ENCODE measurements around the gene BICD2.

Gene BICD2

DNA sequence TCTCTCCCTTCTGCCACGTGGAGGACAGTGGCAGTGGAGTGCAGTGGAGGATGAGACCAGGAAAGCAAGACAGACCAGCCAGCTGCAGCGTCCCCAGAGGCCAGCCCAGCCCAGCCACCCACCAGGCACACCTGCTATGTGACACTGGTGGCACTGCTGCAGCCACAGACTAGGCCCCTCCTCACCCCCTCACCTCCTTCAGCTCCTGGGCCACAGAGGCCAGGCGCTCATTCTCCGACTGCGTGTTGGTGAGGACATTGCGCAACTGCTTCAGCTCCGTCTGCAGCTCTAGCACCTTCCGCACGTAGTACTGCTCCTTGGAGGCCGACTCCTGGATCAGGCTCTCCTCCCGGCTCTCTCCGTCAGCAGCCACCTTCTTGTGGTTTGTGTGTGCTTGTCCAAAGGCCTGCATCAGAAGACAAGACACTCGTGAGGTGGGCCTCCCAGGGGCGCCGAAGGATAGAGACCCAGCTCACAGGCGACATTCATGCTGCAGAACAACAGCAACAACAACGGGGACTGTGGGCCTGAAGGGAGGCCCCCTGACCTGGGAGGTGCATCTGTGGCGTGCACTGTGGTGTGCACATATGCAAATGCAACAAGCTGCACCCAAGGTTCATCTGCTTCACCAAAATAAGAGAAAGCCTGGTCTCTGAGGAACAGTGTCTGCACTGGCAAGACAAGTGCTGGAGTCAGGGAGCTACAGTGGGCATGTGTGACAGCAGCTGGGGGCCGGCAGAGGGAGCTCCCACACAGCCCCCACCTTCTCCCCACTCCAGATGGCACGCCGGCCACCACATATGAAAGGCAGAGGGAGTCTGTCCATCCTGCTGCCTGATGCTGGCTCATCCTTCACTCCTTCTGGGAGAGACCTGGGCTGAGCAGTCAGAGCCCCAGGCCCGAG lies 35.5 kb downstream of the BICD2 start:
- in situ Hi-C loops (cut with MboI; ENCODE audit: low sequenced_read_pairs), result no loop called here

DNA sequence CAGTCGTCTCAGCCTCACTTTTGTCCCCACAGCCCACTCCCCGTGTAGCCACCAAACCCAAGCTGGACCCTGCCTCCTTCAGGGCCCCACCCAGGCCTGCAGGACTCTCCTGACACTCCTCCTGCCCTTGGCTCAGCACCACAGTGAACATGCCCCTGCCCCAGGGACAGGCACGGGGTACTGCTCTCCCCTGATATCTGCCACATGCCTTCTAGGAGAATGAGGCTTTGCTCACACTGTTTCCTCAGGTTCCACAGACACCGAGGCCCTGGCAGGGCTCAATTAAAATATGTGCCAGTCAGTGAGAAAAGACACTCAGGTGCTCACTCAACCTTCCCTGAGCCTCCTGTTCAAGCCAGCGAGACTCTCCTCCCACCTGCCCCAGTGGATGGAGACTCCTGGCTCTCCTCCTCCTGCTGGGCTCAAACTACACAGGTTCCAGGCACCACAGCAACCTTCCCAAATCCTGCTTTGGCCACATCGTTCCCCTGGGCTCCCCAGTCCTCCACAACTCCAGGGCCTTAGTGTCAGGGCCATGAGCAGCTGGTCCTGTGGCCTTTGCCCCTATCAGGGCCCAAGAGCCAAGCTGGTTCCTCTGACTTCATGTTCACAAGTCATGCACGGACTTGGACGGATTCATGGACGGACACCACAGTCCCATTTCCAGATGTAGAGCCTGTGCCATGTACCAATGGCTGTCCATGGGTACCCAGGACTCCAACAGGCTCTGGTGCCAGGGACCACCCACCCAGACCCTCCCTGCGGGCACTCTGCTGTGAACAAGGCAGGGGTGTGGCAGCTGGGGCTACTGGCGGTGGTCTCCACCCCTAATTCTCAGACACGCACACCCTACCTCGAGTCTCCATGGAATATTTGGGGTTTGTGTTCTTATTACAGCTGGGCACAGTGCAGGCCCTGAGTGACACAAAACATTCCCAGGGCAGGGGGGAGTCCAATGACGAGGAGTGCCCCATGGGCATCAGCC lies 36.6 kb downstream of the BICD2 start:
- in situ Hi-C loops (cut with MboI; ENCODE audit: low sequenced_read_pairs), result no loop called here

DNA sequence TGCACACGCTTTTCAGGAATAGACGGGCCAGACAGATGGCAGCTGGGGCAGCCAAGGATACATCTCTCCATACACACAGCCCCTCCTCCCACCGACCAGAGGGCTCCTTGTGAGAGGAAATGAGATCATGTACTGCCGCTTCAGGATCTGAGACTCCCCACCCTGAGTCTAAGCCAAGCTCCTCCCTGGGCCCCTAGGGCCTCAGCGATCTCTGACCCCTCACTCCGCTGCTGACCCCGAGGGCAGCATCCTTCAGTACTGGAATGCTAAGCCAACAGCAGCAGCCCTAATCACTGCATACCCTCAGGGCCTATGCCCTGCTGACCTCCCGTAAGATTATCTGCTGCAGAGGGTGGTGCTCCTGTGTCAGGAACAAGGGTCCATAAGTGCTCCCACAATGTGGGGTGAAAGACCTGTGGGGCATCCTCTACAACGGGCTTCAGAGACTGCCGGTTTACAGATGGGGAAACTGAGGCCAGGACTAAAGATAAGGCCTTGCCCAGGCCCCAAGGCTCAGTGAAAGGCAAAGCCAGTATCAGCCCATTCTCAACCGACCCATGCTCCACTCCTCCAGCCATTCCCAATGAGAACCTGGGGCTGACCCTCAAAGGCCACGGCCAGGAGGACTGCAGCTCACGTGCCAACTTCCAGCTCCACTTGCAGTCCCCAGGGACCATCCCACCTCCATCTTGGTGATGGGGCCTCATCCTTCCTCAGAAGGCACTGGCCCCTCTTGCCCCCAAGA lies 37.5 kb downstream of the BICD2 start:
- in situ Hi-C loops (cut with MboI; ENCODE audit: low sequenced_read_pairs), result no loop called here

DNA sequence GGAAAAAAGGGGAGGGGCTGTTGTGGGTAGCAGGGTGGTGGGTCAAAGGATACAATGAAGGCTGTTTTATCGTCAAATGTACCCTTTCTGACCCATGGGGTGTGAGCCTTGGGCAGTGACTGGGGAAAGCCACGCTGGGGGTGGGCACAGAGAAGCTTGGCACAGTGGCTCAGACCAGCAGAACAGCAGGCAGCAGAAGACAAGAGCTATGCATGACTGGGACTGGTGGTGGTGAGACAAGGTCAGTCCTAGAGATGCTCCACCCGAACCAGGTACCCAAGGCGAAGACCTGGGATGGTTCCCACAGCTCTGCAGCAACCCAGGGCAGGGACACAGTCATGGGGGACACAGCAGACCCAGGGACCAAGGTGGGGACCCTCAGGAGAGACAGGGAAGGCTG lies 38.3 kb downstream of the BICD2 start:
- in situ Hi-C loops (cut with MboI; ENCODE audit: low sequenced_read_pairs), result no loop called here

DNA sequence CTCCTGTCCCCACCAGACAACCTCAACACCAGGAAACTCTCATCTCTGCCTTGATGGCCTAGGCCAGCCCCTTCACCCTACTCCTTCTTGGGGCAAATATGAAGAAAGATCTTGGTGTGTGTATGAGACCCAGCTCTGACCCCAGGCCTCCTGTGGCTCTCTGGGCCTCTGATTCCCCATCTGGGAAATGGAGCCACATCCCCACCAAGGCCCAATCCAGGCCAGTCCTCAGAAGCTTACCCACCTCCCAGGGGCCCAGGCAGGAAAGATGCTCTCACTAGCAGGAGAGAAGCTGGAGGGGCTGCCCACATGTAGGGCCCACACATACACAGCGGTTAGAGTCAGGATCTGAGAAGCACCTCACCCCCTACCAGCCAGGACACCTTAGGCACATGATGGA lies 38.9 kb downstream of the BICD2 start:
- in situ Hi-C loops (cut with MboI; ENCODE audit: low sequenced_read_pairs), result no loop called here

DNA sequence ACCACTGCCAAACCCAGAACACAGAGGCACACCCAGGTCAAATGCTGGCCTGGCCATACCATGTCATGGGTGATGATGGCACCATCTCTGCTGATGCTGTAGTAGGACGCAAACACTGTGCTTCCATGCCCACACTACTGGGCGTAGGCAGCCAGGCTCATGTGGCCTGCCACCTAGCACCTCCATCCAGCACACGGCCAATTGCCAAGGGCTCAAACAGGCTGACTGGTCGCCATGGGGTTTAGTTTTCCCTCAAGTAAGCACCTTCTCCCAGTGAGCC lies 39.4 kb downstream of the BICD2 start:
- in situ Hi-C loops (cut with MboI; ENCODE audit: low sequenced_read_pairs), result no loop called here

DNA sequence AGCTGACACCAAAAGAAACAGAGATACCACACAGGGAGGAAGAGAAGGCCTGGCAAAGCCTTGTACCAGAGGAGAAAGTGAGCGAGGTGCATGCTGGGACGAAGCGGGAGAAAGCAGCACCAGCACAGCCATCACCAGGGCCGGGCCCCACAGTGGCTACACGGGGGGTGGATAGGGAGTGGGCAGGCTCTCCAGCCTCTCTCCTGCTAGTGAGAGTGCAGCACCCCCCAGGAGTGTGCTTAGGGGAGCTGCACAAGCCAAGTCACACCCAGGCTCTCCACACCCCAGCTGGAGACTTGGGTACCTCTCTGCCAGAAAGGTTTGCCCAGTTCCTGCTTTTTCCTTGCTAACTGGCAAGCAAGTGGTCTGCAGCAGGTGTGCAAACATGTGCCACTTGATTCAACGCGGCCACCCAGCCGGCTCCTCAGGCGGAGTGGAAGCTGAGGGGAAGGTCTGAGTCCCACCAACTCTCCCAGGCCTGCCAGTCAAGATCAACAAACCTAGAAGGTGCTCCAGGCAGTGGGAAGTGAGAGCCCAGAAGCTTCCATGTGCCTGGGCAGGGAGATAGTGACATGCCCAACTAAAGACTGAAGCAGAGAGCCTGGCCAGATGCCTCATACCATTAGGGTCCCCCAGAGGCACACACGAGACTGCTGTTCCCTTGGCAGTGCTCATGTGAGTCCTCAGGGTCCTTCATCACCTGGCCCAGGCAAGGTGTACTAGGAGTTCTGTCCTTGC lies 39.9 kb downstream of the BICD2 start:
- in situ Hi-C loops (cut with MboI; ENCODE audit: low sequenced_read_pairs), result no loop called here

DNA sequence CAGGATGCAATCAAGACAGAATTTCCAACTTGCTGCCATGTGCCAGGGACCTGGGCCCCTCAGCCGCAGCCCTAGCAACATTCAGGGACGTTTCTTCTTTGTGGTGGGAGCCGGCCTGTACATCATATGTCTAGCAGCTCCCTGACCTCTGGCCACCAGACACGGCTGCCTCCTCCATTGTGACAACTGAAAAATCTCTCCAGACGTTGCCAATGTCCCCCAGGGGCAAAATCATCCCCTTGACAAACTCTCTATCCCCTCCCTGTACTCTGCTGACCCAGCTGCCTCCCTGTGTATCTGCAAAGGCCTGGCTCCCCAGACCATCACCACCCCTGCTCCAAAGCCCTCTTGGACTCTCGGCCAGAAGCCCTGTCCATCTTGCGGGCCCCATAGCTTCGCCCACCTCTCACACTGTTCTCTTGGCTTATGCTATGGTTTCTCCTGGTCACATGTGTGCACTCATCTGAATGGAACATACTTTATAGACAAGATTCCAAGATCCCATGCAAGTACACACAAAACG lies 40.8 kb downstream of the BICD2 start:
- in situ Hi-C loops (cut with MboI; ENCODE audit: low sequenced_read_pairs), result no loop called here

DNA sequence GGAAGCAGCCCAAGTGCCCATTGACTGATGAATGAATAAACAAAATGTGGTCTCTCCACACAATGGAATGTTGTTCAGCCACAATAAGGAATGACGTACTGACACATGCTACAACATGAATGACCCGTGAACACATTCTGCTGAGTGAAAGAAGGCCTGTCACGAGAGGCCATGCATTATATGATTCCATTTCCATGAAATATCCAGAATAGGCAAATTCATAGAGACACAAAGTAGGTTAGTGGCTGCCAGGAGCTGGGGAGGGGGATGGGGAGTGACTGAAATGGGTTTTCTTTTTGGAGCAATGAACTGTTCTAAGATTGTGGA lies 41.4 kb downstream of the BICD2 start:
- in situ Hi-C loops (cut with MboI; ENCODE audit: low sequenced_read_pairs), result no loop called here

DNA sequence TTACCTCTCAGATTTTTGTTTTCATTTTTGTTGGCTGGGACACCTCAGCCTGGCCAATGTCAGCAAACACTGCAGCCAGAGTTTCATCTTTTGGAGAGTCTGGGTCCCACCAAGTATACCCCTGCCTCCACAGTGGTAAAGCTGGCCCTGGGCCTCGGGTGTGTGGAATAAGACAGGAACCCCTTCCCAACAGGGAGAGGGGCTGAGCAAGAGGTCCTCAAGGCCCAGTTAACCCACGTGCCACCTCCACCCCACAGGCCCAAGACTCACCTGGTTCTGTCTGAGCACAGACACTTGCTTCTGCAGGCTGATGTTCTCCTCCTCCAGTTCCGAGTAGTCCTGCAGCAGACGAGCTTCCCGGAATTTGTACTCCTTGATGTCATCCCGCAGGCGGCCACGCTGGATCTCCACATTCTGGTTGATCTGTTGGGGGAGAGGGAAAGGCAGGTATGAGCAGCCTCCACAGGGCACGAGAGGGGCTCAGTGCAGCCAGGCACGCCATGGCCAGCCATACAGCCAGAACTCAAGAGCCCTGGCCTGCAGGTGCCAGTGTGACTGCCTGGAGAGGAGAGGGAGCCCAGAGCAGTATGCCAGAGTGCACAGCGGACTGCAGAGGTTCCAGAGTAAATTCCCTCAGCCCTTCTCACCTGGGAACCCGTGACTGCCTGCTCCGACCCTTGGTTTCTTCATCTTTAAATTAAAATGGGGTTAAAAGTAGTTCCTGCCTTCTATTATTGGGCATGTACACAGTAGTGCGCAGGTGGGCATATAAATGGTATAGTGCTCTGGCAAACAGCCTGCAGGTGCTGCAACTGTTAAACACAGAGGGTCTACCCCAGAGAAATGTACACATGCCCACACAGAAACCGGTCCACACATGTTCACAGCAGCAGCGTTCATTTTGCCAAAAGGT lies 42.0 kb downstream of the BICD2 start:
- in situ Hi-C loops (cut with MboI; ENCODE audit: low sequenced_read_pairs), result no loop called here

DNA sequence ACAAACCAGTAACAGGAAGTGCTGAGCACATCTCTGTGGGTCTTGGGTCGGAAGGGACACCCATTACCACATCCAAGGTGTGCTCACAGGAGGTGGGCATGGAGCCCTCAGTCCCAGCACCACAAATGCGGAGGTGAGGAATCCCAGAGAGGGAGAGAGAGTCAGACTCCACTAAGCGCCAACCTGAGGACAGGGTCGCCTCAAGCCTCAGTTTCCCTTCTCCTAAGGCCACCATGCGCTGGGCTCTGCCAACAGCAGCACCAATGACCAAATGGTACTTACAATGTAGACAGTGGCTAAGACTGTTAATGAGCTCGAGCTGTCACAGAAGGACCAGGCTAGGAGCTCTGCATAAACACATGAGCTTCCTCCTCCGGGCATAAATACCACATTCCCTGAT lies 43.1 kb downstream of the BICD2 start:
- in situ Hi-C loops (cut with MboI; ENCODE audit: low sequenced_read_pairs), result no loop called here

DNA sequence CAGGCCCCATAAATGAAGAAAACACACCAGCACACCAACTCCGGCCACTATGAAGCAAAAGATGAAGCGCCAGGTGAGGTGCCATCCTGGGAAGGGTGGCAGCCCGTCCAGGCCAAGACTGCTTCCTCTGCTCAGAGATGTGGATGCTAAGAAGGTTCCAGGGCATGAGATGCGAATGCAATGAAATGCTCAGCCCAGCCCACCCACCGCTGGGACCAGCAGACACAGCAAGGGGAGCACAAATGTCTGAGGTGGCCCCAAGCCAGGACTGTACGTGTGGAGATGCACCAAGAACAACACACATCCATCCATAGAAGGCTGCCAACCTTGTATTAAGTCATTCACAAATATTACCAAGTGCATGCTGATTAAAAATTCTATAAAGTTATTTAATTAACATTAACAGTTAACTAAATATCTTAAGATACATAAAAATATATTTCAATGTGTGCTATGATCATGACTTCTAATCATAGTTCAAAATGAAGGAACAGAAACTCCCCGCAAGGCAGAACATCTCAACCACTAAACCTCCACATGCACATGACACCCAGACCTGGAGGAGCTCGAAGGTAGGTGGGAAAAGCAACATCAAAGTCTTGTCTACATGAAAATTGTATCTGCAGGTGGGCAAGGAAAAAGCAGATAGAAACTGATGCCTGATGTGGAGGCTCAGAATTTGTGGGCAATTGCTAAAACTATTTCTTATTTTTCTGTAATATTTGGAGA lies 43.7 kb downstream of the BICD2 start:
- in situ Hi-C loops (cut with MboI; ENCODE audit: low sequenced_read_pairs), result no loop called here

DNA sequence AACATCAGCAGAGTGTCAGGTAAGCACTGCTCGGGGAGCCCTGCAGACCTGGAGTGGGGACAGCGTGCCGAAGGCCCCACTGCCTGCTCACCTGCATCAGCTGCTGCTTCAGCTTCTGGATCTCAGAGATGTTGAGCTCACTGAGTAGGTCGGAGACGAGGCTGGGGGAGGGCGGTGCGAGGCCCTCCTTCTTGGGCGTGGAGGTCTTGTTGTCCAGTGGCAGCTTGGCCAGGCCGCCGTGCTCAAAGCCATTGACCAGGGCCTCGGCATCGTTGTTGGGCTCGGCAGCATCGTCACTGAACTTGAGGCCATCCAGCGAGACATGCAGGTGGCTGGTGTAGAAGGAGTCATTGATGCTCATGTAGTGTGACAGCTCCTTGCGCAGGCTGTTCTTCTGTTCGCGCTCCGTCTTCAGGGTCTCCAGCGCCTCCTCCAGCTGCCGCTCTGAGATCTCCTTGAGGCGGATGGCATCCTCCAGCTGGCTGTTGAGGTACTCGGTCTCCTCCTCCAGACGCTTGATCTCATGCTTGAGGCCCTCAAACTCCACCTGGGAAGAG lies 44.3 kb downstream of the BICD2 start:
- in situ Hi-C loops (cut with MboI; ENCODE audit: low sequenced_read_pairs), result no loop called here

DNA sequence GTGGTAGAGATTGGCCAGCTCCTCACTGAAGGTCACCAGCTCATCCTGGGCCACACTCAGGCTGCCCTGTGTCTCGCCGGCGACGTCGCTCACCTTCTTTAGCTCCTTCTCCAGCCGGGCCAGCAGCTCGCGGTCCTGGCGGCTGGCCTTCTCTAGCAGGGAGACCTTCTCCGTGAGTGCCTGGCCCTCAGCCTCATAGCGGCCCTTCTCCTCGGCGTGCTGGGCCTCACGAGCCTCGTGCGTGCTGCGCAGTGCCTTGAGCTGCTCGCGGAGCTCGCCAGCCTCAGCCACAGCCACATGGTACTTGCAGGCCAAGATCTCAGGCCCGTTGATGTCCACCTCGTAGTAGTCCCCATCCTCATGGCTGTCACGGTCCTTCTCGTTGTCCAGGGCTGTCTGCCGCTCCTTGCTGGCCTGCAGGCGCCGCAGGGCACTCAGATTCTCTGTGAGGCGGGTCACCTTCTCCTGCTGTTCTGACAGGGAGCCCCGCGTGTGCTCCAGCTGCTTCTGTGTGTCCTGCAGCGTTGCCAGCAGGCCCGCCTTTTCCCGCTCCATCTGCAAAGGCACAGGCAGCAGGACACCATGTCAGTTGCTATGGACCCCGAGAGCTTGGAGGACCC lies 45.5 kb downstream of the BICD2 start:
- in situ Hi-C loops (cut with MboI; ENCODE audit: low sequenced_read_pairs), result no loop called here

DNA sequence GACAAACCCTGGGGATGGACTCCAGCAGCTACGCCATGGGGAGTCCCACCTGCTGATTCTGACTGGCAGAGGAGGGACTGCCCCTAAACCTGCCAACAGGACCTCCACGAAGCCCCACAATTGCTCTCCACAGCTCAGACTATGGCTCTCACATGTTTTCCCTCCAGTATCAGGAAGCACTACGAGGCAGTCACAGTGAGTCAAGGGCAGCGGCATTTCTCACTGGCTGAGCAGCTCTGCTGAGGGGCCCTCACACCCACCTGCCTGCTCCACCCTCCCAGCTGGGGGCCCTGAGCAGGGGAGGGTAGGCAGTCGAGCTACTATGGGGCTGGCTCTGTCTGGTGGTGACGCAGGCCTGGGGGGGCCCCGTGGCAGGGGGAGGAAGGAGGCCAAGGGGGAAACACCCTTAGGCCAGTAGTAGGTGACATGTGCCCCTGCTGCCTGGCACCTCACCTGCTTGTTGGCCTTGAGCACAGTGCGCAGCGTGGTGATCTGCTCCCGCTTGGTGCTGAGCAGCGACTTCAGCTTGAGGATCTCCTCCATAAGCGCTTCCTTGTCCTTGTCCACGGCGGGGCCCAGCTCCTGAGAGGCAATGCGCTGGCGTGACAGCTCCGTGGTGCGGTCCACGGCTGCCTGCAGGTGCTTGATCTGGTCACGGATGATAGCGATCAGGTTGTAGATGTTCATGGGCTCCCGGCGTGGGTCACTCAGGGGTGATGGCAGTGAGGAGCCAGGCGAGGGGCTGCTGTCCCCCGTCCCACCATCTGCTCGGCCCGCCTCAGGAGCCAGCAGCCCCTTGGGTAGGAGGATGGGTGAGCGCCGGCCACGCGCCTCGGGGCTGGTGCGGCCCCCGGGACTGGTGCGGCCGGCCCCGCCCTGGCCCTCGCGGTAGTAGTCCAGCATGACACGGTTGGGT lies 46.3 kb downstream of the BICD2 start:
- in situ Hi-C loops (cut with MboI; ENCODE audit: low sequenced_read_pairs), result no loop called here

DNA sequence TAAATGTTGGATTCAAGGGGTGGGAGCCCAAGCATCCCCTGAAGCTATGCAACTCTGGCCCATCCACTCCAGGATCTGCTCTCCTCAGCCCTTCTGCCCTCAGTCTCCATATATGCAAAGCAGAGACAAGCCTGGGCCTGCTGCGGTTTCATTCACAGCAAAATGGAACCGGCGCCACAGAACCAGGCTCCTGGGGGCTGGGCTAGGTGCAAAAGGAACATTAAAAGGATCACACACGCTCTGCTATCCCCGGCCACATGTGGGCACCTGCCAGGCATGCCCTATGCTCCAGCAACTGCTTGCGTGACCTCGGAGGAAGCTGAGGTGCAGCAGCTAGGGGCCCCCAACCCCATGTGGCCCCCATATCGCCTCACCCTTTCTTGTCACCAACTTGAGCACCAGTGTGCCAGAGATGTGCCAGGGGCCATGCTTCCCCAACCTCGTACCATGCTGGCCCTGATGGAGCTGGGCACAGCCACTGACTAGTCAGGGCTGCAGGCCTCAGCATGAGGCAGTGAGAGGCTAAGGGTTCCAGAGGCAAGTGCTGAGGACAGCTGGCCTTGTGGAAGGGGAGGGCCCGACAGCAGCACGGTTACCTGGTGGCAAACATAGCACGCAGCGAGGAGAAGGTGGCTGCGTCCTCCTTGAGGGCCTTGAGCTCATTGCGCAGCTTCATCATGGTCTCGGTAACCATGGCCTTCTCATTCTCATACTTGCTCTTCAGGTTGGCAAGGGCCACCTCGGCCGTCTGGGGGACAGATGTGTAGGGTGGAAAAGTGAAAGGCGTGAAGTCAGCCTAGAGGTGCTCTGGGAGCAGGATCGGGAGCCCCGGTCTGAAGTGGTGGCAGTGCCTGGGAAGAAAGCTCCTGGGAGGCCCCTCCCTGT lies 47.2 kb downstream of the BICD2 start:
- in situ Hi-C loops (cut with MboI; ENCODE audit: low sequenced_read_pairs), result no loop called here

Measured in HL-60/S4 treated with phorbol 12-myristate 13-acetate at 8.2 ng/mL for 4 days and 3 days (cell line).